HL-60 (cell line): ENCODE measurements around the gene ZNF629.

Experiments
- CTCF ChIP-seq: IDR thresholded peaks from one replicate; pipeline ENCODE4 v1.5.1; 2011; ENCODE audit warnings: low read length, control low read depth, inconsistent platforms; ENCODE audit not compliant: insufficient read depth
- GABPA ChIP-seq: IDR thresholded peaks from 2 replicates; pipeline ENCODE4 v1.6.1; 2012; ENCODE audit warnings: low read depth
- POLR2AphosphoS5 ChIP-seq: IDR thresholded peaks from 2 replicates; pipeline ENCODE4 v1.6.1; 2012; ENCODE audit warnings: low read depth

- TF ChIP-seq CTCF (no peak), POLR2AphosphoS5 (no peak; the same call in 1 of the 2 replicates), GABPA (no peak)
These were observed 30.8 kb downstream of the ZNF629 start for GRCh38 chr16:30755955-30756780.
